K562 (cell line): Measurements from ENCODE around the gene ZNF488. TPM values are rescaled to one million over a fixed set of nuclear protein-coding genes. Genes with fewer than 3 reads are reported as not detected.

ENCODE experiments used
- BDP1 ChIP-seq: IDR thresholded peaks from 3 replicates; pipeline ENCODE4 v1.6.1; 2011; ENCODE audit not compliant: insufficient read length, insufficient read depth
- CBFA2T2 ChIP-seq: fragments of 450-650 bp; conservative IDR thresholded peaks from 2 replicates; pipeline ENCODE4 v1.6.1; 2017; ENCODE audit warnings: mild to moderate bottlenecking
- E2F1 ChIP-seq: sonication (generic); formaldehyde crosslinking; IDR thresholded peaks from 2 replicates; pipeline ENCODE4 v1.8.1; 2023; ENCODE audit warnings: mild to moderate bottlenecking, missing genetic modification reagents, moderate library complexity
- KAT2B ChIP-seq: IDR thresholded peaks from one replicate; pipeline ENCODE4 v1.6.1; 2012; ENCODE audit warnings: low read depth, mild to moderate bottlenecking, control low read depth, inconsistent platforms, low read length, moderate library complexity
- KLF13 ChIP-seq: fragments of 450-650 bp; IDR thresholded peaks from 2 replicates; pipeline ENCODE4 v1.6.1; 2016; ENCODE audit warnings: missing genetic modification characterization, low read depth, mild to moderate bottlenecking, missing compliant biosample characterization, moderate library complexity, borderline replicate concordance
- MTA3 ChIP-seq: fragments of 450-650 bp; formaldehyde crosslinking; IDR thresholded peaks from 2 replicates; pipeline ENCODE4 v1.6.1; 2017; ENCODE audit warnings: mild to moderate bottlenecking, borderline replicate concordance
- MYBL2 ChIP-seq, 2 experiments: fragments of 450-650 bp in 1 of 2; sonication (generic) in 1 of 2; formaldehyde crosslinking in 1 of 2; IDR thresholded peaks; 2 replicates each; pipeline versions ENCODE4 v1.6.1 to v1.8.1; 2017 to 2022; ENCODE audit warnings: borderline replicate concordance in 1 of 2, inconsistent platforms in 1 of 2, low read depth in 1 of 2, mild to moderate bottlenecking in 1 of 2, missing genetic modification reagents in 1 of 2, moderate library complexity in 1 of 2
- TBP ChIP-seq: optimal IDR thresholded peaks from 2 replicates; pipeline ENCODE3; 2011; ENCODE audit warnings: low read depth, low read length, improper control_type of control experiment
- polyA plus RNA-seq, 8 experiments: library from polyadenylated mRNA; depleted of rRNA in 4 of 8; stranded (reverse) in 5 of 8; unstranded in 3 of 8; fragments of >200 nt; fragmentation: Nextera tagmentation in 2 of 8; fragmentation: Illumina TruSeq in 1 of 8; extraction: Ambion mirVana in 2 of 8; extraction: Trizol in 1 of 8; gene quantifications; 2 replicates each; pipeline versions ENCODE4 v1.2.1 to v1.2.3, GENCODE V29; 2011 to 2014; ENCODE audit warnings: inconsistent platforms in 1 of 8, missing spikeins in 1 of 8
- total RNA-seq, 7 experiments: library from RNA; depleted of rRNA in 6 of 7; stranded (reverse); fragments of >200 nt in 6 of 7; fragmentation: Illumina TruSeq in 2 of 7; extraction: Trizol in 2 of 7; gene quantifications; 2 replicates each; pipeline versions ENCODE4 v1.2.1 to v1.2.3, GENCODE V29; 2011 to 2021; ENCODE audit warnings: low replicate concordance in 1 of 7
- TF ChIP-seq, protein P1 (sequence below): sonication (generic); formaldehyde crosslinking; IDR thresholded peaks from 2 replicates; pipeline ENCODE4 v1.8.0; 2022; ENCODE audit warnings: mild to moderate bottlenecking, missing genetic modification reagents
- TF ChIP-seq, protein P2 (sequence below): fragments of 450-650 bp; IDR thresholded peaks from 2 replicates; pipeline ENCODE4 v1.6.1; 2018; ENCODE audit not compliant: partially characterized antibody
- TF ChIP-seq, protein P3 (sequence below), 3 experiments: fragments of 200-800 bp in 1 of 3; fragments of 250-450 bp in 1 of 3; fragments of 450-650 bp in 1 of 3; sonication (Bioruptor Pico) in 1 of 3; sonication (Bioruptor generic) in 1 of 3; formaldehyde crosslinking in 1 of 3; IDR thresholded peaks; 2 replicates each; pipeline versions ENCODE4 v1.6.1 to v1.8.0; 2016 to 2022; ENCODE audit warnings: mild to moderate bottlenecking in 2 of 3, missing genetic modification characterization in 2 of 3, missing compliant biosample characterization in 1 of 3, moderate library complexity in 1 of 3

ZNF488 gene
- total and polyA plus RNA-seq, 9 of the 15 experiments (the other 6 are each of a cell fraction or from before 2014, with no cell fraction given), result 0.03 to 0.09 (median 0.05) TPM; not detected in 3

GRCh38 chr10:47406870-47407691 is 23.0 kb upstream of the ZNF488 start (continued):
- TF ChIP-seq, protein P1, sequence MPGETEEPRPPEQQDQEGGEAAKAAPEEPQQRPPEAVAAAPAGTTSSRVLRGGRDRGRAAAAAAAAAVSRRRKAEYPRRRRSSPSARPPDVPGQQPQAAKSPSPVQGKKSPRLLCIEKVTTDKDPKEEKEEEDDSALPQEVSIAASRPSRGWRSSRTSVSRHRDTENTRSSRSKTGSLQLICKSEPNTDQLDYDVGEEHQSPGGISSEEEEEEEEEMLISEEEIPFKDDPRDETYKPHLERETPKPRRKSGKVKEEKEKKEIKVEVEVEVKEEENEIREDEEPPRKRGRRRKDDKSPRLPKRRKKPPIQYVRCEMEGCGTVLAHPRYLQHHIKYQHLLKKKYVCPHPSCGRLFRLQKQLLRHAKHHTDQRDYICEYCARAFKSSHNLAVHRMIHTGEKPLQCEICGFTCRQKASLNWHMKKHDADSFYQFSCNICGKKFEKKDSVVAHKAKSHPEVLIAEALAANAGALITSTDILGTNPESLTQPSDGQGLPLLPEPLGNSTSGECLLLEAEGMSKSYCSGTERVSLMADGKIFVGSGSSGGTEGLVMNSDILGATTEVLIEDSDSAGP (CRISPR knock-in tag), result no peak
- no peak for TF ChIP-seq MTA3
- no peak for TF ChIP-seq E2F1 (CRISPR knock-in tag)
- no peak for TF ChIP-seq KAT2B
- TF ChIP-seq, protein P2, sequence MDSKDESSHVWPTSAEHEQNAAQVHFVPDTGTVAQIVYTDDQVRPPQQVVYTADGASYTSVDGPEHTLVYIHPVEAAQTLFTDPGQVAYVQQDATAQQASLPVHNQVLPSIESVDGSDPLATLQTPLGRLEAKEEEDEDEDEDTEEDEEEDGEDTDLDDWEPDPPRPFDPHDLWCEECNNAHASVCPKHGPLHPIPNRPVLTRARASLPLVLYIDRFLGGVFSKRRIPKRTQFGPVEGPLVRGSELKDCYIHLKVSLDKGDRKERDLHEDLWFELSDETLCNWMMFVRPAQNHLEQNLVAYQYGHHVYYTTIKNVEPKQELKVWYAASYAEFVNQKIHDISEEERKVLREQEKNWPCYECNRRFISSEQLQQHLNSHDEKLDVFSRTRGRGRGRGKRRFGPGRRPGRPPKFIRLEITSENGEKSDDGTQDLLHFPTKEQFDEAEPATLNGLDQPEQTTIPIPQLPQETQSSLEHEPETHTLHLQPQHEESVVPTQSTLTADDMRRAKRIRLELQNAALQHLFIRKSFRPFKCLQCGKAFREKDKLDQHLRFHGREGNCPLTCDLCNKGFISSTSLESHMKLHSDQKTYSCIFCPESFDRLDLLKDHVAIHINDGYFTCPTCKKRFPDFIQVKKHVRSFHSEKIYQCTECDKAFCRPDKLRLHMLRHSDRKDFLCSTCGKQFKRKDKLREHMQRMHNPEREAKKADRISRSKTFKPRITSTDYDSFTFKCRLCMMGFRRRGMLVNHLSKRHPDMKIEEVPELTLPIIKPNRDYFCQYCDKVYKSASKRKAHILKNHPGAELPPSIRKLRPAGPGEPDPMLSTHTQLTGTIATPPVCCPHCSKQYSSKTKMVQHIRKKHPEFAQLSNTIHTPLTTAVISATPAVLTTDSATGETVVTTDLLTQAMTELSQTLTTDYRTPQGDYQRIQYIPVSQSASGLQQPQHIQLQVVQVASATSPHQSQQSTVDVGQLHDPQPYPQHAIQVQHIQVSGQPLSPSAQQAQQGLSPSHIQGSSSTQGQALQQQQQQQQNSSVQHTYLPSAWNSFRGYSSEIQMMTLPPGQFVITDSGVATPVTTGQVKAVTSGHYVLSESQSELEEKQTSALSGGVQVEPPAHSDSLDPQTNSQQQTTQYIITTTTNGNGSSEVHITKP, result peak; percentile 70
- TF ChIP-seq MYBL2 (IDR thresholded peaks at IDR 0.05; ENCODE audit: low read depth), result no peak
- no peak for TF ChIP-seq MYBL2 (CRISPR knock-in tag; IDR thresholded peaks at IDR 0.05; ENCODE audit: borderline replicate concordance)
- no peak for TF ChIP-seq CBFA2T2
- TF ChIP-seq, protein P3, sequence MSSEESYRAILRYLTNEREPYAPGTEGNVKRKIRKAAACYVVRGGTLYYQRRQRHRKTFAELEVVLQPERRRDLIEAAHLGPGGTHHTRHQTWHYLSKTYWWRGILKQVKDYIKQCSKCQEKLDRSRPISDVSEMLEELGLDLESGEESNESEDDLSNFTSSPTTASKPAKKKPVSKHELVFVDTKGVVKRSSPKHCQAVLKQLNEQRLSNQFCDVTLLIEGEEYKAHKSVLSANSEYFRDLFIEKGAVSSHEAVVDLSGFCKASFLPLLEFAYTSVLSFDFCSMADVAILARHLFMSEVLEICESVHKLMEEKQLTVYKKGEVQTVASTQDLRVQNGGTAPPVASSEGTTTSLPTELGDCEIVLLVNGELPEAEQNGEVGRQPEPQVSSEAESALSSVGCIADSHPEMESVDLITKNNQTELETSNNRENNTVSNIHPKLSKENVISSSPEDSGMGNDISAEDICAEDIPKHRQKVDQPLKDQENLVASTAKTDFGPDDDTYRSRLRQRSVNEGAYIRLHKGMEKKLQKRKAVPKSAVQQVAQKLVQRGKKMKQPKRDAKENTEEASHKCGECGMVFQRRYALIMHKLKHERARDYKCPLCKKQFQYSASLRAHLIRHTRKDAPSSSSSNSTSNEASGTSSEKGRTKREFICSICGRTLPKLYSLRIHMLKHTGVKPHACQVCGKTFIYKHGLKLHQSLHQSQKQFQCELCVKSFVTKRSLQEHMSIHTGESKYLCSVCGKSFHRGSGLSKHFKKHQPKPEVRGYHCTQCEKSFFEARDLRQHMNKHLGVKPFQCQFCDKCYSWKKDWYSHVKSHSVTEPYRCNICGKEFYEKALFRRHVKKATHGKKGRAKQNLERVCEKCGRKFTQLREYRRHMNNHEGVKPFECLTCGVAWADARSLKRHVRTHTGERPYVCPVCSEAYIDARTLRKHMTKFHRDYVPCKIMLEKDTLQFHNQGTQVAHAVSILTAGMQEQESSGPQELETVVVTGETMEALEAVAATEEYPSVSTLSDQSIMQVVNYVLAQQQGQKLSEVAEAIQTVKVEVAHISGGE (CRISPR knock-in tag; IDR thresholded peaks at IDR 0.05), result no peak
- TF ChIP-seq KLF13, result no peak
- TF ChIP-seq TBP, result no peak
- no peak for TF ChIP-seq BDP1
